KMS-11 (cell line): ENCODE results near the gene EVA1C.
"Not testable (repeated sequence)": the region's sequence is repeated elsewhere in the genome, so short reads cannot be mapped to it uniquely, and the experiment has no call there.

Source experiments
- H2AFZ ChIP-seq: fragments of 200-600 bp; sonication (generic); 2 replicates; pipeline ENCODE4 v1.6.1; 2016; ENCODE audit warnings: antibody characterized with exemption, mixed run types, low read depth
- H3K27ac ChIP-seq: fragments of 200-600 bp; sonication (generic); 2 replicates; pipeline ENCODE4 v1.6.1; 2016; ENCODE audit warnings: mild to moderate bottlenecking, mixed run types
- H3K27me3 ChIP-seq: fragments of 200-600 bp; sonication (generic); 2 replicates; pipeline ENCODE4 v1.6.1; 2017; ENCODE audit warnings: mild to moderate bottlenecking, low read depth, mixed run types, moderate library complexity; ENCODE audit not compliant: insufficient read depth
- H3K36me3 ChIP-seq: fragments of 200-600 bp; sonication (generic); 2 replicates; pipeline ENCODE4 v1.6.1; 2017; ENCODE audit warnings: mild to moderate bottlenecking, mixed run types; ENCODE audit not compliant: insufficient read depth
- H3K4me1 ChIP-seq: fragments of 200-600 bp; sonication (generic); 2 replicates; pipeline ENCODE4 v1.6.1; 2016; ENCODE audit warnings: mild to moderate bottlenecking, low read depth, mixed run types; ENCODE audit not compliant: poor library complexity, severe bottlenecking
- H3K4me2 ChIP-seq: fragments of 200-600 bp; sonication (generic); 2 replicates; pipeline ENCODE4 v1.7.0; 2016; ENCODE audit warnings: mild to moderate bottlenecking, mixed run types
- H3K4me3 ChIP-seq: fragments of 200-600 bp; sonication (generic); IDR thresholded peaks from 2 replicates; pipeline ENCODE4 v1.6.1; 2017; ENCODE audit warnings: low read depth, low read length, mixed read lengths; ENCODE audit not compliant: insufficient read depth
- H3K79me2 ChIP-seq: fragments of 200-600 bp; sonication (generic); 2 replicates; pipeline ENCODE4 v1.6.1; 2016; ENCODE audit warnings: low read depth, mixed run types; ENCODE audit not compliant: insufficient read depth
- H3K9ac ChIP-seq: fragments of 200-600 bp; sonication (generic); 2 replicates; pipeline ENCODE4 v1.6.1; 2016; ENCODE audit warnings: mild to moderate bottlenecking, mixed run types
- H4K20me1 ChIP-seq: fragments of 200-600 bp; sonication (generic); 2 replicates; pipeline ENCODE4 v1.6.1; 2016; ENCODE audit warnings: mild to moderate bottlenecking, mixed run types; ENCODE audit not compliant: insufficient read depth
- TF ChIP-seq, protein P1 (sequence below): fragments of 200-600 bp; sonication (generic); conservative IDR thresholded peaks from 2 replicates; pipeline ENCODE4 v1.6.1; 2017; ENCODE audit warnings: low read depth, mild to moderate bottlenecking, antibody characterized with exemption, low read length, moderate library complexity, mixed read lengths

Gene EVA1C

DNA sequence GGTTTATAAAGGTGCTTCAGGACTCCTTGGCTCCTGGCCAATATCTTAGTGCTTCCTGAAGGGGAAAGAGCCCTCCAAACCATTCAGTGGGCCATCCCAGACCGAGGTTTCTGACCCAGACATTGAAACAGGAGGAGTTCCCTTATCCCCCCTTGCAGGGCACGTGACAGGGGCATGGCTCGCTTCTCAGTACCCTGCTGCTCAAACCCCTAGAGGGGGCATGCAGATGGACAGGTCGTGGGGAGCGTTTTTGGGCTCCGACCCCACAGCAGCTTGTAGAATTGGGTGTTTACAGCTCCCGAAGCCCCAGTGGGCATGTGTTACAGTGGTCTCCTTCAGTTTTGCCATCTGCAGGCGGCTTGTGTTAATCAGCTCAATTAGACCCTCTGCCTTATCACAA is 39.7 kb downstream of the EVA1C start:
- H3K4me1 ChIP-seq, H3K27me3 ChIP-seq, H2AFZ ChIP-seq, H3K4me2 ChIP-seq, H3K36me3 ChIP-seq, H4K20me1 ChIP-seq, H3K4me3 ChIP-seq, H3K27ac ChIP-seq, H3K9ac ChIP-seq, H3K79me2 ChIP-seq: not testable (repeated sequence)

DNA sequence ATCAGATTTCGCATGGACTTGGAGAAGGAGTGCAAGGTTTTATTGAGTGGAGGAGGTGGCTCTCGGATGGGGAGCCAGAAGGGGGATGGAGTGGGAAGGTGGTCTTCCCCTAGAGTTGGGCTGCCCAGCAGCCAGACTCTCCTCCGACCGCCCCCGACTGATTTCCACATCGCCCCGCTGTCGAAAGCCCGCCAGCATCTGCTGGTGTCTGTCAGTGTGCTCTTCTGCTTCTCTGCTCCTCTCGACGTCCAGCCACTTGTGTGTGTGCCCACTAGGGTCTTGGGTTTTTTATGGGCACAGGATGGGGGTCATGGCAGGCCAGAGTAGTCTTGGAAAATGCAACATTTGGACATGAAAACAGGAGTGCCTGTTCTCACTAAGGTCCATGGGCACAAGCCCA is 40.1 kb downstream of the EVA1C start:
- H3K79me2 ChIP-seq = no peaks in the 10 kb centered on the region
- H3K36me3 ChIP-seq = no peaks in the 10 kb centered on the region
- H2AFZ ChIP-seq = no peak overlapping the region
- H4K20me1 ChIP-seq = no peaks in the 10 kb centered on the region
- no peak overlapping the region for H3K4me2 ChIP-seq
- no peaks in the 10 kb centered on the region for H3K4me1 ChIP-seq
- H3K9ac ChIP-seq = no peak overlapping the region
- TF ChIP-seq, protein P1, sequence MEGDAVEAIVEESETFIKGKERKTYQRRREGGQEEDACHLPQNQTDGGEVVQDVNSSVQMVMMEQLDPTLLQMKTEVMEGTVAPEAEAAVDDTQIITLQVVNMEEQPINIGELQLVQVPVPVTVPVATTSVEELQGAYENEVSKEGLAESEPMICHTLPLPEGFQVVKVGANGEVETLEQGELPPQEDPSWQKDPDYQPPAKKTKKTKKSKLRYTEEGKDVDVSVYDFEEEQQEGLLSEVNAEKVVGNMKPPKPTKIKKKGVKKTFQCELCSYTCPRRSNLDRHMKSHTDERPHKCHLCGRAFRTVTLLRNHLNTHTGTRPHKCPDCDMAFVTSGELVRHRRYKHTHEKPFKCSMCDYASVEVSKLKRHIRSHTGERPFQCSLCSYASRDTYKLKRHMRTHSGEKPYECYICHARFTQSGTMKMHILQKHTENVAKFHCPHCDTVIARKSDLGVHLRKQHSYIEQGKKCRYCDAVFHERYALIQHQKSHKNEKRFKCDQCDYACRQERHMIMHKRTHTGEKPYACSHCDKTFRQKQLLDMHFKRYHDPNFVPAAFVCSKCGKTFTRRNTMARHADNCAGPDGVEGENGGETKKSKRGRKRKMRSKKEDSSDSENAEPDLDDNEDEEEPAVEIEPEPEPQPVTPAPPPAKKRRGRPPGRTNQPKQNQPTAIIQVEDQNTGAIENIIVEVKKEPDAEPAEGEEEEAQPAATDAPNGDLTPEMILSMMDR = no peak
- no peak overlapping the region for H3K4me3 ChIP-seq
- H3K27ac ChIP-seq = no peak overlapping the region
- H3K27me3 ChIP-seq = no peaks in the 10 kb centered on the region

DNA sequence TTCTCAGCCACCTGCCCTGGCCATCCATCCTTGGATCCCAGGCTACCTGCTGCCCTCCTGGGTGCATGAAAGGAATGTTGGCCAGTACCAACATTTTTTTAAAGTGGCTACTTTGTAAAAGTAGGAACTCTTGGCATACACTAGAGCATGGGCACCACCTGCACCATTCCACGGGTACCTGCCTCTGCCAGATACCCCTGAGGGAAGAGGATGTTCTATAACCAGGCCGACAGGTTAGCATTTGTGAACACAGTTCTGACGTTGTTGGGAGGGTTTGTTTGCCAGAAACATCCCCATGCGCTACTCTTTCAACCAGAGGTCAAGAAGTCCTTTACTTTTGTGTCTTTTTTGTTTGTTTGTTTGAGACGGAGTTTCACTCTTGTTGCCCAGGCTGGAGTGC is 43.0 kb downstream of the EVA1C start:
- TF ChIP-seq, protein P1 = no peak

DNA sequence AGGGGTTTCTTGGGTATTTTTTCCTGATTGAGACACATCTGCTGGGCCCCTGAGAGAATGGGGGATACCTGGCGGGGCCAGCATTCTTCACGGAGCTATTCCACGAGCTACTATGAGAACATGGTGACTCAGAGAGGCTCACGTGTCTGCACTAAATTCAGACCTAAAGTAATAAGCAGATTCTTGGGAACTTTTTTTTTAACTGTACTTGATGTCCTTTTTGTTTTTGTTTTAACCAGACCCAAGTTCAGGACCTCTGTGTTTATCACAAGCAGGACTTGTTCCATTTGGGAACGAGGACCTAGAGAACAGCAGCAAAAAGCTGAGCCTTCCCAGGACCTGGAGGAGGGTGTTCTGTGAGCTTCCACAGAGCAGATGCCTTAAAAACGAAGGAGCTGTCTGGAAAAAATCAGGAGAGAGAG is 44.0 kb downstream of the EVA1C start:
- no peaks in the 10 kb centered on the region for H3K79me2 ChIP-seq
- no peaks in the 10 kb centered on the region for H4K20me1 ChIP-seq
- no peak overlapping the region for H3K4me2 ChIP-seq
- no peaks in the 10 kb centered on the region for H3K27me3 ChIP-seq
- no peak overlapping the region for H3K27ac ChIP-seq
- H3K4me1 ChIP-seq = no peaks in the 10 kb centered on the region
- TF ChIP-seq, protein P1 = no peak
- H2AFZ ChIP-seq = no peak overlapping the region
- no peaks in the 10 kb centered on the region for H3K36me3 ChIP-seq
- no peak overlapping the region for H3K4me3 ChIP-seq
- no peak overlapping the region for H3K9ac ChIP-seq

More for the DNA sequence above, 43.0 kb downstream of the EVA1C start:
- Histone ChIP-seq H3K79me2 (no peaks in the 10 kb centered on the region), H3K27ac (no peak overlapping the region), H3K4me3 (no peak overlapping the region), H4K20me1 (no peaks in the 10 kb centered on the region), H3K9ac (no peak overlapping the region), H3K36me3 (no peaks in the 10 kb centered on the region), H3K27me3 (no peaks in the 10 kb centered on the region), H3K4me1 (no peaks in the 10 kb centered on the region), H3K4me2 (no peak overlapping the region), H2AFZ (no peak overlapping the region)

DNA sequence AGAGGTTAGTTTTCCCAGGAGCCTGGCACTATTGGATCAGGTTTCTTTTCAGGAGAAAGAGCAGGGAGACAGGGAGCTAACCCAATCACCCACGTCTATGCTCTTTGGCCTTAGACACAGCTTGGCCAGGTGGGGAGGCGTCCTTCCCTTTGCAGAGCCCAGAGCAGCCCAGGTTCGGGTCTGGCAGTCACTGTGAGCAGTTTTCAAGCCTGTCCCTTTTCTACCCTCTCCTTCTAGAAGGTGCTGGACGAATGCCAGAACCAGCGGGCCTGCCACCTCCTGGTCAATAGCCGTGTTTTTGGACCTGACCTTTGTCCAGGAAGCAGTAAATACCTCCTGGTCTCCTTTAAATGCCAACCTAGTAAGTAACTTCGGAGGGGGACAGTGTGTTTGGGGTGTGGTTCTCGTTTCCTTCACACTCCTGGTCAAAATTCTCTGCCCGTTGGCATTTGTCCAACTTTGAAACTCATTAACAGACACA is 44.9 kb downstream of the EVA1C start:
- Histone ChIP-seq H3K4me1 (no peaks in the 10 kb centered on the region), H3K9ac (no peak overlapping the region), H3K79me2 (no peaks in the 10 kb centered on the region), H3K27ac (no peak overlapping the region), H3K27me3 (no peaks in the 10 kb centered on the region), H3K4me3 (no peak overlapping the region), H3K36me3 (no peaks in the 10 kb centered on the region), H2AFZ (no peak overlapping the region), H3K4me2 (no peak overlapping the region), H4K20me1 (no peaks in the 10 kb centered on the region)
- TF ChIP-seq, protein P1 = no peak
